Measurements from ENCODE around the gene XRCC4. TPM values are rescaled to one million over a fixed set of nuclear protein-coding genes. Genes with fewer than 3 reads are reported as not detected.
A peak's percentile ranks its signal among the peaks of the same experiment; 100 is the strongest.

The XRCC4 gene
- total and polyA plus RNA-seq, 2 of the 13 experiments (the other 11 are each of a cell fraction or from before 2014, with no cell fraction given), result 2.8 to 12.6 TPM

- intact Hi-C loops (cut with micrococcal nuclease; ENCODE audit: unreplicated experiment) (no loop called here), in situ Hi-C loops (cut with HindIII; ENCODE audit: extremely low pct_ligation_motif_present, low pct_unique_long_range_greater_than_20kb) (no loop called here)
- WGBS (ENCODE audit: low lambda C conversion rate), result 97% methylated on average over 4 of the region's 4 CpGs
- H3K27ac ChIP-seq (ENCODE audit: extremely low read length, insufficient read depth, low read length), result no peak overlapping the region
- H3K9ac ChIP-seq (ENCODE audit: insufficient read depth, low read depth, low read length), result no peak overlapping the region
- H3K4me2 ChIP-seq (ENCODE audit: low read depth, low read length), result no peak overlapping the region
- H4K20me1 ChIP-seq (ENCODE audit: insufficient read depth, low read length), result no peaks in the 10 kb centered on the region
- H3K36me3 ChIP-seq (replicated peaks in 1 of 2; ENCODE audit: control insufficient read depth in 1 of 2, insufficient read depth in 2 of 2, low read length in 2 of 2), result peaks cover 3 to 9% of the 10 kb centered on the region in 2 experiments; a peak in 4 of 5 replicates
- TF ChIP-seq ZNF543 (CRISPR knock-in tag; IDR thresholded peaks at IDR 0.05) (no peak), POLR2A (IDR thresholded peaks at IDR 0.05; ENCODE audit: insufficient read depth in 1 of 2, low read depth in 2 of 2, low read length in 2 of 2) (0 out of 4 replicates have a peak, but pooled peaks of 1 of the 2 experiments have one; percentile 9), HNRNPL (IDR thresholded peaks at IDR 0.05; ENCODE audit: low read depth, low read length) (no peak), RARA (CRISPR knock-in tag; IDR thresholded peaks at IDR 0.05) (no peak), HNF4G (IDR thresholded peaks at IDR 0.05; ENCODE audit: borderline replicate concordance, low read depth, low read length) (no peak), HNF4G (CRISPR knock-in tag; IDR thresholded peaks at IDR 0.05; ENCODE audit: borderline replicate concordance, low read depth) (no peak), RBM22 (optimal IDR thresholded peaks at IDR 0.05; ENCODE audit: low read length) (peak; percentile 59), POLR2AphosphoS5 (IDR thresholded peaks at IDR 0.05; ENCODE audit: low read depth, low read length) (no peak), CHD2 (IDR thresholded peaks at IDR 0.05; ENCODE audit: low read depth, low read length) (no peak), ETS1 (CRISPR knock-in tag; IDR thresholded peaks at IDR 0.05) (no peak), XRCC5 (optimal IDR thresholded peaks at IDR 0.05; ENCODE audit: low read length) (no peak), ZNF207 (IDR thresholded peaks at IDR 0.05; ENCODE audit: borderline replicate concordance) (no peak)
- TF ChIP-seq, protein P1, sequence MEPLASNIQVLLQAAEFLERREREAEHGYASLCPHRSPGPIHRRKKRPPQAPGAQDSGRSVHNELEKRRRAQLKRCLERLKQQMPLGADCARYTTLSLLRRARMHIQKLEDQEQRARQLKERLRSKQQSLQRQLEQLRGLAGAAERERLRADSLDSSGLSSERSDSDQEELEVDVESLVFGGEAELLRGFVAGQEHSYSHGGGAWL (CRISPR knock-in tag; IDR thresholded peaks at IDR 0.05), result no peak
- no peaks in the 10 kb centered on the region for H3K4me1 ChIP-seq (ENCODE audit: insufficient read depth, low read length)
- H3K9me3 ChIP-seq (ENCODE audit: low read length), result no peaks in the 10 kb centered on the region
- H3K4me3 ChIP-seq (replicated peaks in 1 of 3; ENCODE audit: insufficient read depth in 1 of 3, low read depth in 2 of 3, low read length in 3 of 3), result no peak overlapping the region
- BruUV-seq (replicated peaks), result no TSS peak
- no peaks in the 10 kb centered on the region for H3K79me2 ChIP-seq (ENCODE audit: insufficient read depth, low read length)
- ChIA-PET POLR2A (no interaction called here), CTCF (ENCODE audit: low intra/inter-chr PET ratio, low total read pairs) (no interaction called here)
- DNase-seq (ENCODE audit: low spot score) (no peak), ATAC-seq (peak; percentile 41; the same call in 2 of the 3 replicates), FAIRE-seq (no peak)
- no peaks in the 10 kb centered on the region for H3K27me3 ChIP-seq (ENCODE audit: control insufficient read depth in 1 of 2, insufficient read depth in 2 of 2, low read length in 2 of 2)
- no peak overlapping the region for H2AFZ ChIP-seq (ENCODE audit: low read length)
Measured at GRCh38 chr5:83050723-83051340, 26.5 kb upstream of the XRCC4 start.
